B cell (primary cell): ENCODE results near the gene PRAMEF20. TPM values are rescaled to one million over a fixed set of nuclear protein-coding genes. Genes with fewer than 3 reads are reported as not detected.
"Not testable (repeated sequence)": the region's sequence is repeated elsewhere in the genome, so short reads cannot be mapped to it uniquely, and the experiment has no call there.

ENCODE experiments used
- ATAC-seq: fragments of 200-7000 bp; cut with Tn5 transposase; one replicate; pipeline ENCODE4 v1.10.0; 2021; ENCODE audit warnings: low read depth, mild to moderate bottlenecking, moderate number of reproducible peaks, moderate library complexity
- CTCF ChIA-PET: fragments of 350-600 bp; sonication (Branson Sonifier 250); formaldehyde crosslinking; loops from one replicate; lab custom pipeline; 2021; ENCODE audit warnings: antibody characterized with exemption, inconsistent platforms; lab: Charles Lee
- POLR2A ChIA-PET: fragments of 350-600 bp; sonication (Branson Sonifier 250); formaldehyde crosslinking; loops from one replicate; lab custom pipeline; 2021; ENCODE audit warnings: antibody characterized with exemption; lab: Charles Lee
- DNase-seq: peaks from one replicate; pipeline ENCODE4 v3.0.0; 2013
- H2AFZ ChIP-seq: 2 replicates; pipeline ENCODE4 v1.6.1; 2012; ENCODE audit warnings: mild to moderate bottlenecking, low read depth, low read length; ENCODE audit not compliant: insufficient read depth, poor library complexity, severe bottlenecking
- H3K27ac ChIP-seq, 2 donors: 1 replicate in 1 of 2; 2 replicates in 1 of 2; pipeline ENCODE4 v1.5.1; 2012 to 2013; ENCODE audit warnings: low read length in 2 of 2, mild to moderate bottlenecking in 2 of 2, moderate library complexity in 1 of 2
- H3K27me3 ChIP-seq, 4 experiments: fragments of 200-600 bp in 1 of 4; sonication (generic) in 1 of 4; replicated peaks in 1 of 4; 1 replicate in 2 of 4; 2 replicates in 2 of 4; pipeline versions ENCODE4 v1.6.1 to v1.7.0; 2013 to 2016; ENCODE audit warnings: low read length in 3 of 4, mild to moderate bottlenecking in 2 of 4, mixed read lengths in 1 of 4, moderate library complexity in 1 of 4; ENCODE audit not compliant: insufficient read depth in 4 of 4, control insufficient read depth in 3 of 4; ENCODE audit errors: control extremely low read depth in 1 of 4
- H3K36me3 ChIP-seq, 2 experiments: replicated peaks in 1 of 2; 1 replicate in 1 of 2; 2 replicates in 1 of 2; pipeline versions ENCODE4 v1.6.1 to v1.7.1; 2013; ENCODE audit warnings: low read length in 1 of 2; ENCODE audit not compliant: insufficient read depth in 2 of 2, control insufficient read depth in 1 of 2; ENCODE audit errors: control extremely low read depth in 1 of 2, extremely low read depth in 1 of 2
- H3K4me1 ChIP-seq, 2 donors: fragments of 200-600 bp in 1 of 2; sonication (generic) in 1 of 2; 1 replicate in 1 of 2; 2 replicates in 1 of 2; pipeline versions ENCODE4 v1.5.1 to v1.6.1; 2013 to 2017; ENCODE audit warnings: low read length in 2 of 2; ENCODE audit not compliant: control insufficient read depth in 2 of 2, insufficient read depth in 2 of 2
- H3K4me2 ChIP-seq: replicated peaks from 2 replicates; pipeline ENCODE3; 2012; ENCODE audit warnings: mild to moderate bottlenecking, low read depth, low read length; ENCODE audit not compliant: poor library complexity, severe bottlenecking
- H3K4me3 ChIP-seq, 5 experiments: fragments of 200-600 bp in 1 of 5; sonication (generic) in 1 of 5; 1 replicate in 3 of 5; 2 replicates in 2 of 5; pipeline versions ENCODE4 v1.5.1 to v1.7.0; 2011 to 2016; ENCODE audit warnings: low read length in 4 of 5, mild to moderate bottlenecking in 4 of 5, low read depth in 2 of 5, control low read depth in 1 of 5, moderate library complexity in 1 of 5; ENCODE audit not compliant: insufficient read depth in 1 of 5; ENCODE audit errors: control extremely low read depth in 1 of 5, extremely low read depth in 1 of 5
- H3K79me2 ChIP-seq: fragments of 200-600 bp; sonication (generic); one replicate; pipeline ENCODE4 v1.6.0; 2016; ENCODE audit warnings: low read length; ENCODE audit not compliant: control insufficient read depth, insufficient read depth
- H3K9ac ChIP-seq: fragments of 200-600 bp; sonication (generic); 2 replicates; pipeline ENCODE4 v1.6.1; 2017; ENCODE audit warnings: mild to moderate bottlenecking, low read length, moderate library complexity
- H3K9me3 ChIP-seq, 3 donors: one replicate each; pipeline versions ENCODE4 v1.6.1 to v1.7.1; 2013; ENCODE audit warnings: low read length in 2 of 3; ENCODE audit not compliant: control insufficient read depth in 2 of 3, insufficient read depth in 1 of 3; ENCODE audit errors: control extremely low read depth in 1 of 3
- H4K20me1 ChIP-seq: 2 replicates; pipeline ENCODE4 v1.6.0; 2012; ENCODE audit warnings: mild to moderate bottlenecking, low read length; ENCODE audit not compliant: insufficient read depth, control insufficient read depth, poor library complexity, severe bottlenecking
- H3K27ac Mint-ChIP-seq: one replicate; pipeline ENCODE4 v1.8.0; 2021; ENCODE audit warnings: mixed read lengths
- H3K27me3 Mint-ChIP-seq: one replicate; pipeline ENCODE4 v1.8.0; 2021; ENCODE audit warnings: mixed read lengths
- H3K4me1 Mint-ChIP-seq: one replicate; pipeline ENCODE4 v1.8.0; 2021; ENCODE audit warnings: mixed read lengths
- H3K4me3 Mint-ChIP-seq: one replicate; pipeline ENCODE4 v1.8.0; 2021; ENCODE audit warnings: mixed read lengths
- H3K9me3 Mint-ChIP-seq: one replicate; pipeline ENCODE4 v1.8.0; 2022; ENCODE audit warnings: mixed read lengths; ENCODE audit not compliant: insufficient read depth
- CTCF ChIP-seq: fragments of 200-600 bp; IDR thresholded peaks from one replicate; pipeline ENCODE4 v1.8.0; 2022; ENCODE audit warnings: antibody characterized with exemption, mild to moderate bottlenecking
- WGBS: methylation state at CpG from one replicate; pipeline ENCODE4 v1.1.5; 2013; ENCODE audit warnings: missing lambda C conversion rate; ENCODE audit not compliant: insufficient coverage; 5-methylcytosine and 5-hydroxymethylcytosine counted together
- intact Hi-C: fragments of 100-400 bp; cut with micrococcal nuclease; formaldehyde crosslinking; loops from one replicate; pipeline ENCODE4 v1.10.0; 2022
- polyA plus RNA-seq: library from polyadenylated mRNA; depleted of rRNA; stranded (reverse); fragments of >200 nt; gene quantifications from 2 replicates; pipeline ENCODE4 v1.2.3, GENCODE V29; 2012
- total RNA-seq, 2 donors: library from RNA; stranded (reverse); fragments of 120-200 nt in 1 of 2; gene quantifications; 1 replicate in 1 of 2; 2 replicates in 1 of 2; pipeline versions ENCODE4 v1.2.3 to v1.2.4, GENCODE V29; 2013 to 2022

The PRAMEF20 gene
- total and polyA plus RNA-seq, 2 donors (not counting 1 experiment from before 2014, with no cell fraction given): not detected

GRCh38 chr1:13368544-13368943 lies 41.7 kb upstream of the PRAMEF20 start:
- POLR2A ChIA-PET, H3K9me3 Mint-ChIP-seq, ATAC-seq, DNase-seq, H3K36me3 ChIP-seq, H3K4me1 Mint-ChIP-seq, CTCF ChIA-PET, H3K79me2 ChIP-seq, H2AFZ ChIP-seq, H3K27ac Mint-ChIP-seq, H3K9ac ChIP-seq, H3K27me3 ChIP-seq, H3K4me2 ChIP-seq, intact Hi-C loops, H3K4me1 ChIP-seq, H3K4me3 Mint-ChIP-seq, H3K9me3 ChIP-seq, H3K4me3 ChIP-seq, H3K27me3 Mint-ChIP-seq, H3K27ac ChIP-seq, H4K20me1 ChIP-seq: not testable (repeated sequence)
- TF ChIP-seq CTCF: peak; percentile 10
- WGBS: 78% methylated on average over 2 of the region's 4 CpGs

DNA sequence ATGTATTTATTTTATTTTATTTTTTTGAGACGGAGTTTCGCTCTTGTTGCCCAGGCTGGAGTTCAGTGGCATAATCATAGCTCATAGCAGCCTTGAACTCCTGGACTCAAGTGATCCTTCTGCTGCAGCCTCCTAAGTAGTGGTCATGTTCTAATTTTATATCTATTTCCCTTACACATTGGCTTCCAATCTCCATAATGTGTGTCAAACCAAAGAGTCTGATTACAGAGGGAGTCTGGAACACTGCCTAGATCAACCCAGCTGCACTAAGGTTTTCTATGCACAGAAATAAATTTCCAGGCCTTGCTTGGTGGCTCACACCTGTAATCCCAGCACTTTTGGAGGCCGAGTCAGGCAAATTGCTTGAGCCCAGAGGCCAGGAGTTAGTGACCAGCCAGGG lies 31.3 kb upstream of the PRAMEF20 start:
- H3K27me3 Mint-ChIP-seq, H3K9me3 Mint-ChIP-seq, H3K27ac ChIP-seq, H3K9me3 ChIP-seq, intact Hi-C loops, H3K27me3 ChIP-seq, H3K36me3 ChIP-seq, CTCF ChIA-PET, DNase-seq, H3K27ac Mint-ChIP-seq, ATAC-seq, H3K4me2 ChIP-seq, H3K4me3 ChIP-seq, H2AFZ ChIP-seq, H4K20me1 ChIP-seq, H3K9ac ChIP-seq, H3K4me3 Mint-ChIP-seq, H3K79me2 ChIP-seq, POLR2A ChIA-PET, H3K4me1 Mint-ChIP-seq, H3K4me1 ChIP-seq: not testable (repeated sequence)
- no CpG with 5 or more reads among the region's 3 CpGs for WGBS

DNA sequence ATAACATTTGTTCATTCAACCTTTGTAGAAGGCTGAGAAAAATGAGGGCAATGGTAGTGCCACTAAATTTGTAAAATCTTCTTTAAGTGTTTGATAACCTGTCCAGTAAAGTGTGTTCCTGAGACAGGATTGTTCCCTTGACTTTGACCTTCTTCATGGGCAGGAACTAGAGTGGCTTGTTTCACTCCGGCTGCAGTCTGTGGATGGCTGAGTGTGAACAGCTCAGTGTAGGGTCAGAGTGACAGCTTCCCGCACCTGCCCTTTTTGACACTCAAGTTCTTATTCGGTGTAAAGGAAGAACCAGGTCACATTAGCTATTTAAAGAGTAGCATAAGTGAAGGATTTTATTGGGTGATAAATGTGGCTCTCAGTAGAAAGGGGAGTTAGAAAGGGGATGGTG lies 29.9 kb upstream of the PRAMEF20 start:
- POLR2A ChIA-PET, CTCF ChIA-PET: not testable (repeated sequence)

GRCh38 chr1:13389332-13389731 lies 20.9 kb upstream of the PRAMEF20 start, which contains the start of gene PRAMEF17:
Gene PRAMEF17 (plus strand): TSS chr1:13389632. CDS start chr1:13389658, 26 bp downstream.
- POLR2A ChIA-PET, H3K9ac ChIP-seq, intact Hi-C loops, H2AFZ ChIP-seq, H3K4me2 ChIP-seq, H3K9me3 ChIP-seq, H3K79me2 ChIP-seq, H3K27ac Mint-ChIP-seq, H3K27me3 Mint-ChIP-seq, H3K4me3 Mint-ChIP-seq, H3K27me3 ChIP-seq, ATAC-seq, H4K20me1 ChIP-seq, H3K4me3 ChIP-seq, H3K36me3 ChIP-seq, H3K9me3 Mint-ChIP-seq, H3K27ac ChIP-seq, H3K4me1 Mint-ChIP-seq, H3K4me1 ChIP-seq, CTCF ChIA-PET, DNase-seq: not testable (repeated sequence)

More for the DNA sequence above, 29.9 kb upstream of the PRAMEF20 start:
- no CpG with 5 or more reads among the region's 3 CpGs for WGBS
- H3K4me2 ChIP-seq, H3K9me3 Mint-ChIP-seq, H3K79me2 ChIP-seq, H3K27ac ChIP-seq, H2AFZ ChIP-seq, H3K4me3 Mint-ChIP-seq, H3K4me3 ChIP-seq, H3K9ac ChIP-seq, H3K4me1 ChIP-seq, H3K27me3 Mint-ChIP-seq, H4K20me1 ChIP-seq, H3K9me3 ChIP-seq, ATAC-seq, DNase-seq, H3K27me3 ChIP-seq, intact Hi-C loops, H3K36me3 ChIP-seq, H3K27ac Mint-ChIP-seq, H3K4me1 Mint-ChIP-seq: not testable (repeated sequence)
